Caco-2 (cell line): Measurements from ENCODE around the gene PERP. TPM values are rescaled to one million over a fixed set of nuclear protein-coding genes. Genes with fewer than 3 reads are reported as not detected.
"Not testable (repeated sequence)": the region's sequence is repeated elsewhere in the genome, so short reads cannot be mapped to it uniquely, and the experiment has no call there.

Experiments used
- BruUV-seq: library from RNA; stranded (reverse); fragments of 400-500 nt; replicated peaks from 2 replicates; lab custom pipeline; 2021; lab: Mats Ljungman, UMichigan
- CTCF ChIA-PET: fragments of 300-600 bp; sonication (Branson Sonifier 250); formaldehyde crosslinking; loops from one replicate; lab custom pipeline; 2022; ENCODE audit warnings: antibody characterized with exemption; lab: Charles Lee
- POLR2A ChIA-PET: fragments of 300-600 bp; sonication (Branson Sonifier 250); formaldehyde crosslinking; loops from one replicate; lab custom pipeline; 2022; ENCODE audit warnings: antibody characterized with exemption; lab: Charles Lee
- DNase-seq, 2 experiments: peaks; one replicate each; pipeline versions ENCODE4 v3.0.0 to v3.0.0-alpha.2; 2020 to 2022
- H3K27me3 ChIP-seq: replicated peaks from 2 replicates; pipeline ENCODE4 v1.6.0; 2011; ENCODE audit warnings: low read length; ENCODE audit not compliant: control insufficient read depth, insufficient read depth
- H3K36me3 ChIP-seq: 2 replicates; pipeline ENCODE4 v1.5.1; 2011; ENCODE audit warnings: low read length; ENCODE audit not compliant: control insufficient read depth, insufficient read depth
- H3K4me1 ChIP-seq: fragments of 250-450 bp; sonication (Bioruptor Pico); 2 replicates; pipeline ENCODE4 v1.5.1; 2020; ENCODE audit warnings: mild to moderate bottlenecking
- H3K4me3 ChIP-seq: 2 replicates; pipeline ENCODE4 v1.5.1; 2011; ENCODE audit warnings: low read depth, mild to moderate bottlenecking, control low read depth, low read length
- H3K9me3 ChIP-seq: fragments of 250-450 bp; sonication (Bioruptor Pico); 2 replicates; pipeline ENCODE4 v1.5.1; 2020; ENCODE audit warnings: mild to moderate bottlenecking, moderate library complexity
- H3K27ac Mint-ChIP-seq: one replicate; pipeline ENCODE4 v1.8.0; 2022; ENCODE audit warnings: mixed read lengths; ENCODE audit not compliant: unreplicated experiment
- H3K27me3 Mint-ChIP-seq: one replicate; pipeline ENCODE4 v1.8.0; 2022; ENCODE audit warnings: mixed read lengths; ENCODE audit not compliant: insufficient read depth, unreplicated experiment
- H3K36me3 Mint-ChIP-seq: one replicate; pipeline ENCODE4 v1.8.0; 2022; ENCODE audit warnings: mild to moderate bottlenecking, mixed read lengths; ENCODE audit not compliant: insufficient read depth, unreplicated experiment
- H3K4me1 Mint-ChIP-seq: one replicate; pipeline ENCODE4 v1.8.0; 2022; ENCODE audit warnings: low read depth, mixed read lengths; ENCODE audit not compliant: unreplicated experiment
- H3K4me3 Mint-ChIP-seq: one replicate; pipeline ENCODE4 v1.8.0; 2022; ENCODE audit warnings: mild to moderate bottlenecking, moderate library complexity, mixed read lengths; ENCODE audit not compliant: unreplicated experiment
- H3K9me3 Mint-ChIP-seq: one replicate; pipeline ENCODE4 v1.8.0; 2022; ENCODE audit warnings: mixed read lengths; ENCODE audit not compliant: unreplicated experiment
- CTCF ChIP-seq, 2 experiments: fragments of 200-600 bp in 1 of 2; IDR thresholded peaks; 1 replicate in 1 of 2; 2 replicates in 1 of 2; pipeline versions ENCODE4 v1.5.1 to v1.8.0; 2011 to 2022; ENCODE audit warnings: antibody characterized with exemption in 1 of 2, control low read depth in 1 of 2, inconsistent platforms in 1 of 2, low read depth in 1 of 2, low read length in 1 of 2, mild to moderate bottlenecking in 1 of 2, moderate library complexity in 1 of 2; ENCODE audit not compliant: insufficient read depth in 1 of 2, severe bottlenecking in 1 of 2, unreplicated experiment in 1 of 2
- intact Hi-C: fragments of 100-400 bp; cut with micrococcal nuclease; formaldehyde crosslinking; loops from one replicate; pipeline ENCODE4 v1.10.0; 2022; ENCODE audit not compliant: unreplicated experiment
- total RNA-seq: library from RNA; stranded (reverse); gene quantifications from 2 replicates; pipeline ENCODE4 v1.2.3, GENCODE V29; 2022

Gene PERP
- total RNA-seq, 1 experiment from 2014 or later = 141 TPM

DNA sequence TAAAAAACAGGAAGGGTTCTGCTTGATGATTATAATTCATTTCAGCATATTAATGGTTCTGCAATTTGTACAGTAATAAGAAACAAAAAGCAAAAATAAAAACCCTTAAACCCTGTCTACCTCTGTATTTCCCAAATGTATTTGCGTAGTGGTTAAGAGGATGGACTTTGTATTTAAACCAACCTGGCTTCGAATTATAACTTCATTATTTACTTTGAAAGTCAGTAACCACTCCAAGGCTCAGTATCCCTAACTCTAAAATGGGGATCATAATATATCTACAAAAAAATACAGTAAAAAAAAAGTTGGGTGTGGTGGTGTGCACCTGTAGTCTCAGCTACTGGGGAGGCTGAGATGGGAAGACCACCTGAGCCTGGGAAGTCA is 21.4 kb downstream of the PERP start:
- Histone ChIP-seq H3K4me1 (peaks cover 28% of the 10 kb centered on the region), H3K4me3 (no peak overlapping the region), H3K36me3 (no peaks in the 10 kb centered on the region), H3K9me3 (no peaks in the 10 kb centered on the region), H3K27me3 (no peaks in the 10 kb centered on the region)
- BruUV-seq = no TSS peak
- no peak overlapping the region for H3K27ac Mint-ChIP-seq
- ChIA-PET CTCF (no interaction called here), POLR2A (no interaction called here)
- H3K36me3 Mint-ChIP-seq = peaks cover 34% of the 10 kb centered on the region
- intact Hi-C loops = no loop called here
- H3K4me3 Mint-ChIP-seq = no peak overlapping the region
- TF ChIP-seq CTCF (IDR thresholded peaks at IDR 0.05; ENCODE audit: insufficient read depth in 1 of 2, low read depth in 1 of 2, low read length in 1 of 2, severe bottlenecking in 1 of 2, unreplicated experiment in 1 of 2) = no peak
- H3K4me1 Mint-ChIP-seq = peaks cover 27% of the 10 kb centered on the region
- no peaks in the 10 kb centered on the region for H3K9me3 Mint-ChIP-seq
- DNase-seq = no peak
- no peaks in the 10 kb centered on the region for H3K27me3 Mint-ChIP-seq

DNA sequence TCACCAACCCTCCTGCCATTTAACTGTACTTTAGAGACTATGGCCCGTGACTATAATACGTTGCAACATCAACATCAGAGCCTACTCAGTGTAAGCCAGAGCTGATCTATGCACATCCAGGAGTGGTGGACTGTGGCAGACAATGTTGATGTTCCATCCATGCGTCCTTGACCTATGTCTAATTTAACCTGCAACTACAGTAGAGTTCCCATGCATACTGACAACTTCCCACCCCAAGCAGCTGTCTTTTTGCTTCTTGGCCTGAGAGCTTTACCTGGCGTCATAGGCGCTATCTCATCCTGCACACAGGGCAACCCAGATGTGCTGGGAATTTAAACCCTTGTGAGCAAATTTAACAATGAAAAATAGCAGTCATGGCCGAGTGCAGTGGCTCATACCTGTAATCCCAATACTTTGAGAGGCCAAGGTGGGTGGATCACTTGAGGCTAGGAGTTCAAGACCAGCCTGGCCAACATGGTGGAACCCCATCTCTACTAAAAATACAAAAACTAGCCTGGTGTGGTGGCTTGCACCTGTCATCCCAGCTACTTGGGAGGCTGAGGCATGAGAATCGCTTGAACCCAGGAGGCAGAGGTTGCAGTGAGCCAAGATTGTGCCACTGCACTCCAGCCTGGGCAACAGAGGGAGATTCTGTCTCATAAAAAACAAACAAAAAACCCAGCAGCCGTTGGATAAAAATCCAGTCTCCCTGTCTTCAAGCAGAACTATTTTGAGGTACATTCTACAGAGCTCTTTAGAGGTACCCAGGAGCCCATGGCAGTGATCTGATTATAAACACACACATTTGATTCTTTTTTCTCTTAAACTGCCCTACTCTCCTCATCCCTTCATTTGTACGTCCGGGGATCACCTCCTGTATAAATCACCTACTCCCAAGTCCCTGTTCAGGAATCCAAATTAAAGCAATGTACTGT is 22.0 kb downstream of the PERP start:
- peaks cover 28% of the 10 kb centered on the region for H3K36me3 Mint-ChIP-seq
- H3K27me3 ChIP-seq = no peaks in the 10 kb centered on the region
- no peaks in the 10 kb centered on the region for H3K9me3 Mint-ChIP-seq
- no peaks in the 10 kb centered on the region for H3K36me3 ChIP-seq
- H3K27ac Mint-ChIP-seq = no peak overlapping the region
- no peak overlapping the region for H3K4me3 Mint-ChIP-seq
- peaks cover 27% of the 10 kb centered on the region for H3K4me1 Mint-ChIP-seq
- TF ChIP-seq CTCF (IDR thresholded peaks at IDR 0.05; ENCODE audit: insufficient read depth in 1 of 2, low read depth in 1 of 2, low read length in 1 of 2, severe bottlenecking in 1 of 2, unreplicated experiment in 1 of 2) = no peak
- DNase-seq = no peak
- 0 out of 2 replicates have a peak, but pooled peaks cover 3% of the 10 kb centered on the region for H3K9me3 ChIP-seq
- CTCF ChIA-PET = no interaction called here
- POLR2A ChIA-PET = no interaction called here
- H3K4me1 ChIP-seq = peaks cover 28% of the 10 kb centered on the region
- H3K27me3 Mint-ChIP-seq = no peaks in the 10 kb centered on the region
- intact Hi-C loops = no loop called here
- H3K4me3 ChIP-seq = no peak overlapping the region
- BruUV-seq = no TSS peak

GRCh38 chr6:138082232-138082631 is 25.0 kb downstream of the PERP start:
- CTCF ChIA-PET = no interaction called here
- no TSS peak for BruUV-seq
- no peak for TF ChIP-seq CTCF (IDR thresholded peaks at IDR 0.05; ENCODE audit: insufficient read depth in 1 of 2, low read depth in 1 of 2, low read length in 1 of 2, severe bottlenecking in 1 of 2, unreplicated experiment in 1 of 2)

GRCh38 chr6:138079556-138079955 is 27.7 kb downstream of the PERP start:
- H3K36me3 Mint-ChIP-seq, H3K27me3 ChIP-seq, H3K27me3 Mint-ChIP-seq, H3K4me3 ChIP-seq, H3K4me3 Mint-ChIP-seq, POLR2A ChIA-PET, DNase-seq, H3K4me1 ChIP-seq, CTCF ChIA-PET, H3K9me3 ChIP-seq, H3K4me1 Mint-ChIP-seq, H3K36me3 ChIP-seq, BruUV-seq, H3K27ac Mint-ChIP-seq, intact Hi-C loops: not testable (repeated sequence)
- H3K9me3 Mint-ChIP-seq = peaks cover 17% of the 10 kb centered on the region

More at GRCh38 chr6:138082232-138082631, 25.0 kb downstream of the PERP start:
- H3K4me1 Mint-ChIP-seq = peaks cover 3% of the 10 kb centered on the region
- POLR2A ChIA-PET = no interaction called here
- no peak overlapping the region for H3K27ac Mint-ChIP-seq
- peaks cover 4% of the 10 kb centered on the region for H3K36me3 Mint-ChIP-seq
- Histone ChIP-seq H3K4me3 (no peak overlapping the region), H3K9me3 (0 out of 2 replicates have a peak, but pooled peaks cover 3% of the 10 kb centered on the region), H3K36me3 (no peaks in the 10 kb centered on the region), H3K4me1 (peaks cover 14% of the 10 kb centered on the region), H3K27me3 (no peaks in the 10 kb centered on the region)
- H3K27me3 Mint-ChIP-seq = no peaks in the 10 kb centered on the region
- intact Hi-C loops = no loop called here
- peaks cover 6% of the 10 kb centered on the region for H3K9me3 Mint-ChIP-seq
- DNase-seq = no peak
- no peak overlapping the region for H3K4me3 Mint-ChIP-seq
